Stomach smooth muscle (tissue), 2 donors: ENCODE results near the gene DCUN1D4.

Source experiments
- H3K27ac ChIP-seq: one replicate; pipeline ENCODE4 v1.7.0; 2013; ENCODE audit warnings: mild to moderate bottlenecking, low read length, inconsistent platforms
- H3K27me3 ChIP-seq, 2 donors: one replicate each; pipeline ENCODE4 v1.7.0; 2013; ENCODE audit warnings: low read length in 2 of 2; ENCODE audit not compliant: insufficient read depth in 2 of 2, control insufficient read depth in 1 of 2
- H3K36me3 ChIP-seq, 2 donors: one replicate each; pipeline ENCODE4 v1.7.0; 2013; ENCODE audit warnings: low read length in 2 of 2; ENCODE audit not compliant: control insufficient read depth in 2 of 2, insufficient read depth in 2 of 2
- H3K4me1 ChIP-seq: one replicate; pipeline ENCODE4 v1.7.0; 2013; ENCODE audit warnings: low read length; ENCODE audit not compliant: control insufficient read depth, insufficient read depth
- H3K4me3 ChIP-seq, 2 donors: one replicate each; pipeline ENCODE4 v1.7.0; 2013; ENCODE audit warnings: low read length in 2 of 2
- H3K9ac ChIP-seq, 2 donors: one replicate each; pipeline ENCODE4 v1.7.0; 2013; ENCODE audit warnings: low read length in 2 of 2, mild to moderate bottlenecking in 1 of 2
- H3K9me3 ChIP-seq, 2 donors: one replicate each; pipeline ENCODE4 v1.7.0; 2013; ENCODE audit warnings: low read length in 2 of 2; ENCODE audit not compliant: control insufficient read depth in 2 of 2
- donor health status: healthy.
- donor health status: Pancreatic carcinoma.

Gene DCUN1D4

GRCh38 chr4:51855270-51855669 is 12.3 kb downstream of the DCUN1D4 start:
- no peaks in the 10 kb centered on the region for H3K36me3 ChIP-seq
- no peaks in the 10 kb centered on the region for H3K9me3 ChIP-seq
- peaks cover 18% of the 10 kb centered on the region for H3K4me1 ChIP-seq
- H3K27me3 ChIP-seq: no peaks in the 10 kb centered on the region
- no peak overlapping the region for H3K9ac ChIP-seq
- H3K27ac ChIP-seq: no peak overlapping the region
- H3K4me3 ChIP-seq: no peak overlapping the region

GRCh38 chr4:51855751-51856150 is 12.8 kb downstream of the DCUN1D4 start:
- Histone ChIP-seq H3K27me3 (no peaks in the 10 kb centered on the region), H3K4me1 (peaks cover 18% of the 10 kb centered on the region), H3K27ac (no peak overlapping the region), H3K36me3 (no peaks in the 10 kb centered on the region), H3K9ac (no peak overlapping the region), H3K4me3 (no peak overlapping the region), H3K9me3 (no peaks in the 10 kb centered on the region)

- no peak overlapping the region for H3K4me3 ChIP-seq
- H3K27me3 ChIP-seq: no peaks in the 10 kb centered on the region
- no peaks in the 10 kb centered on the region for H3K9me3 ChIP-seq
- H3K9ac ChIP-seq: no peak overlapping the region
- H3K27ac ChIP-seq: no peak overlapping the region
- peaks cover under 1% of the 10 kb centered on the region for H3K4me1 ChIP-seq
- H3K36me3 ChIP-seq: peaks cover 2% of the 10 kb centered on the region in 2 donors
Observed at GRCh38 chr4:51858605-51859202, 15.8 kb downstream of the DCUN1D4 start.

GRCh38 chr4:51859476-51860031 is 16.6 kb downstream of the DCUN1D4 start:
- Histone ChIP-seq H3K4me1 (no peaks in the 10 kb centered on the region), H3K9me3 (no peaks in the 10 kb centered on the region), H3K36me3 (peaks cover 7 to 11% of the 10 kb centered on the region in 2 donors), H3K27ac (no peak overlapping the region), H3K9ac (no peak overlapping the region), H3K4me3 (no peak overlapping the region), H3K27me3 (no peaks in the 10 kb centered on the region)

DNA sequence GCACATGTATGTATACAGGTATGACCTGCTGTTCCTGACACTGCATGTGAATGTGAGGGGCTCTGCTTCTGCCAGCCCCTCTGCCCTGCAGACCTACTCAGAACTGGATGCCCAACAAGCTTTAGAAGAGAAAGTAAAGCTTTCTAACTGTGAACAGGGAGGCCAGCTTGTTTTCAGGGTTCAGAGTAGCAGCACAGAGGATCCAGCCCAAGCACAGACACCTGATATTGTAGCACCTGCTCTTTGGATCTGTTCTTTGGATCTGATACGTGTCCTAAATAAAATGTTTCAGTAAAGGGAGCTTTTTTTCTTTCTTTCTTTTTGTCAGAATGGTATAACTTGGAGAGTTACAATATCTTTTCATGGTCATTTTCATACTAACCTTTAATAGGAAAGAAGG is 19.2 kb downstream of the DCUN1D4 start:
- Histone ChIP-seq H3K9ac (no peak overlapping the region), H3K9me3 (no peaks in the 10 kb centered on the region), H3K27me3 (no peaks in the 10 kb centered on the region), H3K36me3 (peaks cover 17 to 24% of the 10 kb centered on the region in 2 donors), H3K27ac (no peak overlapping the region), H3K4me1 (peaks cover 6% of the 10 kb centered on the region), H3K4me3 (no peak overlapping the region)

DNA sequence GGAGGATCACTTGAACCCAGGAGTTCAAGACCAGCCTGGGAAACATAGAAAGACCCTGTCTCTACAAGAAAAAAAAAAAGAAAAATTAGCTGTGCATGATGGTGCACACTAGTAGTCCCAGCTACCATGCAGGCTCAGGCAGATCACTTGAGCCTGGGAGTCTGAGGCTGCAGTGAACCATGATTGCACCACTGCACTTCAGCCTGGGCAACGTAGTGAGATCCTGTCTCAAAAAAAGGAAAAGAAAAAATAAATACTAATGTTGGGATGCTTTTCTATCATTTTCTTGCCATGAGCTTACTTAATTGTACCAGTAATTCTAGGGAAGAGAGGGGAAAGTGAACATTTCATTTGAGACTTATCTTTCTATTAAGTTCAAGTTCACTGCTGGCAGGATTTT is 19.8 kb downstream of the DCUN1D4 start:
- H3K4me1 ChIP-seq: peaks cover 9% of the 10 kb centered on the region
- H3K27ac ChIP-seq: no peak overlapping the region
- no peak overlapping the region for H3K4me3 ChIP-seq

DNA sequence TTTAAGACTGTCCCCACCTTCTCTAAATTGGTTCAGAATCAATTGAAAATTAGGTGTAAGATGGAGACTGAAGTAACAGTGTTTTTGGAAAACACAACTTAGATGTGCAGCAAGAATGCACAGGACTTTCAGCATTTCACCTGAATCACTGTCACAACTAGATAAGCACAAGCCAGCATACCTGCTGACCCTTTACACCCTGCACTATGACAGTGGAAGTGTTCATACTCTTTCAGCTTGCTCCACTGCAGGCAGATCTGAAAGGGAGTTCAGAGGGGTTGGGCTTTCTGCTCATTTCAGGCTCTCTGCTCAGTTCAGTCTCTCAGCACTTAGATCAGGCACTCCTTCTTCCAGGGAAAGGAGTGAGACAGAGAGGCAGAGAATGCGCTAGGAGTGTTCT is 22.8 kb downstream of the DCUN1D4 start:
- Histone ChIP-seq H3K27me3 (no peaks in the 10 kb centered on the region), H3K4me1 (peaks cover 9% of the 10 kb centered on the region), H3K4me3 (no peak overlapping the region), H3K27ac (no peak overlapping the region), H3K9me3 (no peaks in the 10 kb centered on the region), H3K9ac (no peak overlapping the region), H3K36me3 (peaks cover 25 to 27% of the 10 kb centered on the region in 2 donors)

More for the DNA sequence above, 19.8 kb downstream of the DCUN1D4 start:
- no peaks in the 10 kb centered on the region for H3K27me3 ChIP-seq
- no peaks in the 10 kb centered on the region for H3K9me3 ChIP-seq
- H3K9ac ChIP-seq: no peak overlapping the region
- peaks cover 19 to 27% of the 10 kb centered on the region in 2 donors for H3K36me3 ChIP-seq

GRCh38 chr4:51866835-51867234 is 23.9 kb downstream of the DCUN1D4 start:
- Histone ChIP-seq H3K27ac (peak overlapping the region; percentile 37), H3K4me1 (peaks cover 9% of the 10 kb centered on the region), H3K4me3 (peak overlapping the region in 1 of 2 donors; percentile 36), H3K9me3 (no peaks in the 10 kb centered on the region), H3K36me3 (peaks cover 25 to 28% of the 10 kb centered on the region in 2 donors), H3K27me3 (no peaks in the 10 kb centered on the region), H3K9ac (no peak overlapping the region)

GRCh38 chr4:51867689-51868448 is 24.9 kb downstream of the DCUN1D4 start:
- Histone ChIP-seq H3K27me3 (no peaks in the 10 kb centered on the region), H3K9me3 (no peaks in the 10 kb centered on the region), H3K4me3 (no peak overlapping the region), H3K27ac (no peak overlapping the region), H3K4me1 (peaks cover 9% of the 10 kb centered on the region), H3K36me3 (peaks cover 35 to 38% of the 10 kb centered on the region in 2 donors), H3K9ac (no peak overlapping the region)

DNA sequence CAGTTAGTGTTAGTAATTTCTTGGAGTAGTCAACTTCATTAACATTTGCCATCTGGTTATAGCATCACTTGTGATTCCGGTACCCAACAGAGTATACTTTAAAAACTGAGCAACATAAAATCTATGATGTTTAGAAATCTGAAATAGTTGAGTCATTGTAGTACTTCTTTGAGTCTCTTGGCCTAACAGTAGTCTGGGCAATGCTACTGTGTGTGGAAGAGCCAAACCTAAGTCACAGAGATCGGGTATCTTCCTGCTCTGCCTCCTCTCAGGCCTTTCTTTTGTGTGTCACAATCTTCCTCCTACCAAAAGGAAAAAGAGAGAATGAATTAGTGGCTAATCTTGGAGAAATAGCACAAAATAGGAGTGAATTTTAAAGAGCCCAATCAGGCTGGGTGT is 25.5 kb downstream of the DCUN1D4 start:
- H3K36me3 ChIP-seq: peaks cover 39 to 41% of the 10 kb centered on the region in 2 donors
- no peak overlapping the region for H3K27ac ChIP-seq
- peaks cover 9% of the 10 kb centered on the region for H3K4me1 ChIP-seq
- no peaks in the 10 kb centered on the region for H3K9me3 ChIP-seq
- H3K4me3 ChIP-seq: no peak overlapping the region
- H3K27me3 ChIP-seq: no peaks in the 10 kb centered on the region
- H3K9ac ChIP-seq: no peak overlapping the region
